ENCODE measurements around the gene AKNA.

DNA sequence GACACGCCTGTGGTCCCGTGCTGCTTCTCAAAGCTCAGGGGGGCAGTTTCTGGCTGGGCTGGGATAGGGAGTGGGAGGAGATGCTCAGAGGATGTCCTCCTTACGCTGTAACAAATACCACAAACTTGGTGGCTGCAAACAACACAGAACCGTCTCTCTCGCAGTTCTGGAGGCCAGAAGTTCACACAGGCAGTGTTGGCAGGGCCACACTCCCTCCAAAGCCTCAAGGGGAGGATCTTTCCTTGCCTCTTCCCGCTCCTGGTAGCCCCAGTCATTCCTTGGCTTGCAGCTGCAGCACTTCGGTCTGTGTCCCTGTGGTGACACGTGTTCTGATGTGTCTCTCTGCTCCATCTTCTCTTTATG lies 75.3 kb downstream of the AKNA start:
- TF ChIP-seq POLR2A (IDR thresholded peaks at IDR 0.05; ENCODE audit: low read depth) = no peak
- TF ChIP-seq, protein P1, sequence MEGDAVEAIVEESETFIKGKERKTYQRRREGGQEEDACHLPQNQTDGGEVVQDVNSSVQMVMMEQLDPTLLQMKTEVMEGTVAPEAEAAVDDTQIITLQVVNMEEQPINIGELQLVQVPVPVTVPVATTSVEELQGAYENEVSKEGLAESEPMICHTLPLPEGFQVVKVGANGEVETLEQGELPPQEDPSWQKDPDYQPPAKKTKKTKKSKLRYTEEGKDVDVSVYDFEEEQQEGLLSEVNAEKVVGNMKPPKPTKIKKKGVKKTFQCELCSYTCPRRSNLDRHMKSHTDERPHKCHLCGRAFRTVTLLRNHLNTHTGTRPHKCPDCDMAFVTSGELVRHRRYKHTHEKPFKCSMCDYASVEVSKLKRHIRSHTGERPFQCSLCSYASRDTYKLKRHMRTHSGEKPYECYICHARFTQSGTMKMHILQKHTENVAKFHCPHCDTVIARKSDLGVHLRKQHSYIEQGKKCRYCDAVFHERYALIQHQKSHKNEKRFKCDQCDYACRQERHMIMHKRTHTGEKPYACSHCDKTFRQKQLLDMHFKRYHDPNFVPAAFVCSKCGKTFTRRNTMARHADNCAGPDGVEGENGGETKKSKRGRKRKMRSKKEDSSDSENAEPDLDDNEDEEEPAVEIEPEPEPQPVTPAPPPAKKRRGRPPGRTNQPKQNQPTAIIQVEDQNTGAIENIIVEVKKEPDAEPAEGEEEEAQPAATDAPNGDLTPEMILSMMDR (IDR thresholded peaks at IDR 0.05) = no peak
